HG03354 (cell line): ENCODE results near the gene NFIB.

Experiments used
- ATAC-seq: cut with Tn5 transposase; IDR thresholded peaks from one replicate; pipeline ENCODE4 v1.9.1; 2021; ENCODE audit warnings: mild to moderate bottlenecking; ENCODE audit not compliant: unreplicated experiment, poor library complexity, severe bottlenecking

The NFIB gene

DNA sequence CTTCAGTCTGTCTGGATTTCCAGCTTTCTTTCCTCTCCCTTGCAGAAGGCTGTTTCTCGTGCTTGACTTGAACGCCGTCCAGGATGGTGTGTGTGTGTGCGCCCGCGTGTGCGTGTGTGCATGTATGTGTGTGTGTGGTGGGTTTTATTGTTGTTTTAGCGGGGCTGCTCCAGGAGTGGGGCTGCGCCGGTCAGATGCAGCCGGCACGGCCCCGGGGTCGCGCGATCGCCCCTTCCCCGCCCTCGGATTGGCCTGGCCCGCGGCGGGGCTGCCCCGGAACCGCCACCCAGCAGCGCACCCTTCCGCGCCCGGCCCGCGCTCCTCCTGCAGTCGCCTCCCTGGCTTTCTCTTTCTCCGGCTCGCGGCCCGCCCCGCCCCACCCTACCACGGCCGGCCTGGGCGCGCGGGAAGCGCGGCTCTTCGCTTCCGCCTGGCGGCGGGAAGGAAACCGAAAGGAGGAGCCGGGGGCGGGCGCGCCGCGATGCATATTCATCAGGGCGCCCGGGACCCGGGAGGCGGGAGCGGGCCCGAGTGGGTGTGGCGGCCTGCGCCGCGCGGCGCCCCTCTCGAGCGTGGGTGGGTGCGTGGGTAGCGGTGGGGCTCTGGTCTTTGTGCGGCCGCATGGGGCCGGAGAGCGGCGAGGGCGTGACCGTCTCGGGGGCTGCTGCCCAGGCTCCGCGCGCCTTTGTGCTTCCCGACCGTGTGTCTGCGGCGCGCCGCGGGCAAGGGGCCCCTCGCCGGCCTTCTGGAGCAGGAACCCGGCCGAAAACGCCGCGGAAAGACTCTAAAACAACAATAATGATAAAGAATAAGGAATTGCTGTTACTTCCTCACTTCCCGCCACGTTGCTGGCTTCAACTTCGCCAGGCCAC is 8.5 kb upstream of the NFIB start:
- peak; percentile 86 for ATAC-seq

DNA sequence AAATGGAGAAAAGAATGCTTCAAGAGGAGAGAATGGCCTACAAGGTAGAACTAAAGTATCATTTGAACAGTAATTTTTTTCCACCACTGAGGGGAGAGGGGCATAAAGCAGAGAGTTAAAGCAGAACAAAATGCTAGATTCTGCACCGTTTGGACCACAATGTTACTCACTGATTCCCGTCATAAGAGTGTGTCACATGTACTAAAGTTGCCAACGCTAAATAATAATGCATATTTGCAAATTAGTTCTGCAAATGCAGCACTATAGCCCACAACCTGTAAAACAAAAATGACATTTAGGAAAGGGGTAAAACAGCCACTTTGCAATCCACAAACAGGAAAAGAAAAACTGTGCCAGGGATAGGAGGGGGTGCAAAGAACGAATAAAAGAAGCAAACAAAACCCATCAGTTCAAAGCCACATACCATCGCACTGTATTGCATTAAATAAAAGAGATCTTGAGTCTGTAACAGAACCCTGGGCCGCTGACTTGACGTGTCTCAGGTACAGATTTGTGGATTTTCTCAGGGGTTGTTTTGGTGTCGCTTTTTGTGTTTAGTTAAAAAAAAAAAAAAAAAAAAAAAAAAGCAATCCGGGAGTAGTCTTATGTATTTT is 7.7 kb upstream of the NFIB start:
- no peak for ATAC-seq

DNA sequence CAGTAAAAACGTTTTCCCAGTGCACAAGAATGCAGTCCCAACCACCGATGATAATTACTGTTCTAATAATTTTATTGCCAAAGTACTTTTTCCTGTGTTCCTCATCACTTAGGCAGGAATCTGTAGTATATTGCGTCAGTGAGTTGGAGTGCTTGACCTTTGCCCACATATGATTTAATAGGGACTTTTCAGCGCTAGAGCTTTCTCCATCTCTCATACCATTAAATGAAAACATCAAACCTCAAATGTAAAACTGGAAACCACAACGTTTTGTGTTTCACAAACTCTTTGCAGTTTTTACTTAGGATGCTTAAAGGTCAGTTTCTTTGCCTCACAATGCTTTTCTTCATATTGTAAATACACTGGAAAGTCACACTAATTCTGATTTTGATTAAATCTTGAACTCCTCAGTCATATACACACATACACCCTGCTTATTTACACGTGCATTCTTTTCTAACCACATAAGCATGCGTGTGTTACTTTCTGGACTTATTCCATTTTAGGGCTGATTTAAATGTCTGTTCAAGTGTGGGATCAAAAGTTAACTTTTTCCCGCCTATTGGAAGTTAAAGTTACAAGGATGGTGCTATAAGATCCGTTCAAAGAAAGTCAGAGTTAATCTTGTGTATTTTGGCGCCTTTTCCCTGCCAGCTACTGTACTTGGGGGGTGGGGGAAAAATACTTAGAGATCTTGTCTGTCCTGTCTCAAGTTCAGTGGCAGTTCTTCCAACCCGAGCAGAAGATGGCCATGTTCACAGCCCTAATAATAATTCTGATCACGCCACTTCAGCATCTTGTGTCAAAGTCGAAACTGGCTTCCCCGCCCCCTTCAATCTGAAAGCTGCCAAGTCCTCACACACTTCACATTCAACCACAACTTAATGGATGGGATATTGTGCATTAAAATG is 6.6 kb upstream of the NFIB start:
- no peak for ATAC-seq

DNA sequence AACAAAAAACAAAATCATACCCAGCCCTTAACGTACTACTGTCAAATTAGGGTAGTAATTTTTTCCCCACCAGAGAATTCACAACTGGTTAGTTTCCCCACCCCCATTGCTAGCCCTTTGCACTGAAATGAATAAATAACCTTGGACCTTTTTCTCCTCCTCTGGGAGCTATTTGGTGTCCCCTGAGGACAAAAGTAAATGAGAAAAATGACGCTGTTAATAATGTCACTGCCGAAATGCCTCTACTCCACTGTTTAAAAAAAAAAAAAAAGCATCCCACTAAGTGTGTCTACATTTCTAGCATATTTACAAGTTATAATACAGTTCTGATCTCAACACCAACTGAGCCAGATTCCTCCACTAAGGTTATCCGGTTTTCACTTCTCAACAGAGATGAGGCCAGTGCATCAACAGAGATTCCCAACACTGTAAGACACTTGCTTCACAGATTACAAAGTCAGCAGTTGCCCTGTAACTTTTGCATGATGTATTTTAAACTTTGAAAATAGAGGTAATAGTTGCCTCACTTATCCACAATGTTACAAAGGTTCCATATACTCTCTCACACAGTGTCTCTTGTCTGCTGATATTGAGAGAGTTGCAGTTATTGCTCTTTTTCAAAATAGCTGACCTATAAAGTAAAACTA is 5.1 kb upstream of the NFIB start:
- ATAC-seq: no peak

DNA sequence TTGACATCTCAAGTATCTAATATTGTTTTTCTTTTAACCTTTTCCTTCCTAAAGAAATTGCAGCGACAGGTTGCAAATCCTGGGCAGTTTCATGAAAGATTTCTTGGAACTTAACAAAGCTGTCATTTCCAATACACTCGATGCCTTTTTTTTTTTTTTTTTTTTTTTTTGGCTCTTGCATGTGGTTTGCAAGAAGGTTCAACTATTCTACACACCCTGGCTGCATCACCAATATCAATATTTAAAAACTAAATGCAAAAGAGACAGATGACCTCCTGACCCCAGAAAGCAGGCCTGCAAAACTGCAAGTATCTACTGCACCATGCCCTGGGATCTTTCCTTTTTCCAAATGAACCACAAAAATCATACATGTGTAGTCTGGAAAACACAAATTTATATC is 4.4 kb upstream of the NFIB start:
- no peak for ATAC-seq

DNA sequence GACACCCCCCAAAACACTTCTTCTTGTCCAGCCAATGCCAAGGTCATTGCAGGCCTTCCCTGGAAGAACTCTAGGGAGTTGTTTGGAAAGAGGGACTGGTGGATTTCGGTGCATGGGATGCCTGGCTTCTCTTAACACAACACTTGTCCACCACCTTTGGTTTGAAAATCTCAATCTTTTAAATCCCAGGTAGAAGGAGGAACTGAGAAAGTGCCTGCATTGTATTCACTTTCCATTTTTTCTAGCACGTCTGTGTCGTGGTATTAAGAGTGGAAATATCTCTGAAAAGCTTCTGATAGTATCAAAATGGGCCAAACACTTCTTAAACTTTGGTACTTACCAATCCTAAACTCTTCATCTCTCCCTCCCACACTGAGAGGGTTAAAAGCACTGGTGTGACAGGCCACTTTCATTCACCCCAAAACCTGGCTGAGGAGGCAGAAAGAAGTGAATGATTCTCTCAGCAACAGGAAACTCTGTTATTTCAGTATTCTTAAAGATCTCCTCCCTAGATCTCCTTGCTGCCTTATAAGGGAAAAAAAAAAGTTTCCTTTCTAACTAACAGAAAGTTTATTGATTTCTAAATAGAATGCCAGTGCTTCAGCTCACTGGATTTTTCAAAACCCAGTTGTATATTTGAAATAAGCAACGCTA is 3.9 kb upstream of the NFIB start:
- ATAC-seq: peak; percentile 18

DNA sequence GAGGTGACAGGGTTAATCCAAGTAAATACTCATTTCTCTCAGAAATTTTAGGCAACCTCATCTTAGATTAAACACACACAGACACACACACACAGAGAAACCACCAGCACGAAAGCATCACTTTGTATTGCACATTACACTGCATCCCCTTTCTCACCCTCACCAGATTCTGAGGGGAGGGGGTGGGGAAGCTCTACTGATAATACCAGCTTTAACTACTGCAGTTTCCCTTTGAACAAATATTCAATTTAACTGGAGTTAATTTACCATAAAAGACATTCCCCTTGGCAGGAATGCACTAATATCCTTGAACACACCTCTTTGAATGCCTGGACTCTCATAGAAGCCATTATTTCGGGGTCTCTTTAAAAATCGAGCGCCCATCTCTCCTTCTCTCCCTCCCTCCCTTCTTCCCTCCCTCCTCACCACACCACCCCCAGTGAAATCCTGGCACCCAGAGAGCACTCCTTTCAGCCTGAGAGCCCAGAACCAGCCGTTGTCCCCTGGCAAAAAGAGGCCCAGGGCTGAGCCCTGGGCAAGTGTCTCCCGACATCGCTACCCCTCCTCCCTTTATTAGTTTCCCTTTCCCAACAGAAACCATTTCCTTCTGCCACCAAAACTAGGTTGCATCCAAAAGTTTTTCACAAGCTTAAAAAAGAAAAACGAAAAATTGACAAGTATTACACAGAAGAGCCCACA is 2.8 kb upstream of the NFIB start:
- ATAC-seq: no peak

DNA sequence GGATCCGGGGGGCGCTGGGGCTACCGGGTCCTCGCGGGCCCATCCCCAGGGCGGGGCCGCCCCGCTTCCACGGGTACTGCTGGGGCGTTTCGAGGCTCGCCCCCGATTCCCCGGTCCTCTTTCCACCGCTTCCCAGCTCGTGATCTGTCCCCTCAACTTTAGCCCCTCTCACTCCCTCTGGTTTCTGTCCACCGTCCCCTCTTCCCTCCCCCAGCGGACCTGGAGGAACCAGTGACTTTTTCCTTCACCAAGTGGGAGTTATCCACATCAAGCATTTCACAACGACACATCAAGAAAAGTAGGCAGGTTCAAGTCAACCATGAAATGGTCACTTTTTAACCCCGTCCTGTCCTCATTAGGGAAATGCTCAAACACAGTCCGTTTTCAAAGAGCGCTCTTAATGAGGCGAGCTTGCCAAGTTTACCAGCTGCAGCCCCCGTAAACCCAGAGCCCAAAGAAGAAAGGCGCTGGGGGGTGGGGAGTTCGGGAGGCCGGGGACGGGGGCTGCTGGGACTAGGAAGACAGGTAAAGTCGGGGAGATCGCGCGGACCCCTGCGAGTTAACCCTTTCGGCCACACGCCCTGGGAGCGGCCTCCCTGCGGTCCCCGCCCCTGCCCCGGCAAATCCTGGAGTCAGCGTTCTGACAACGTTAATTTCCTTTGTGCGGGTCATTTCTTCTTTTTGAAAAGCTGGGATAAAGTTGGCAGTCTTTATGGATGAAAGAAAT is 2.1 kb upstream of the NFIB start:
- ATAC-seq: no peak

DNA sequence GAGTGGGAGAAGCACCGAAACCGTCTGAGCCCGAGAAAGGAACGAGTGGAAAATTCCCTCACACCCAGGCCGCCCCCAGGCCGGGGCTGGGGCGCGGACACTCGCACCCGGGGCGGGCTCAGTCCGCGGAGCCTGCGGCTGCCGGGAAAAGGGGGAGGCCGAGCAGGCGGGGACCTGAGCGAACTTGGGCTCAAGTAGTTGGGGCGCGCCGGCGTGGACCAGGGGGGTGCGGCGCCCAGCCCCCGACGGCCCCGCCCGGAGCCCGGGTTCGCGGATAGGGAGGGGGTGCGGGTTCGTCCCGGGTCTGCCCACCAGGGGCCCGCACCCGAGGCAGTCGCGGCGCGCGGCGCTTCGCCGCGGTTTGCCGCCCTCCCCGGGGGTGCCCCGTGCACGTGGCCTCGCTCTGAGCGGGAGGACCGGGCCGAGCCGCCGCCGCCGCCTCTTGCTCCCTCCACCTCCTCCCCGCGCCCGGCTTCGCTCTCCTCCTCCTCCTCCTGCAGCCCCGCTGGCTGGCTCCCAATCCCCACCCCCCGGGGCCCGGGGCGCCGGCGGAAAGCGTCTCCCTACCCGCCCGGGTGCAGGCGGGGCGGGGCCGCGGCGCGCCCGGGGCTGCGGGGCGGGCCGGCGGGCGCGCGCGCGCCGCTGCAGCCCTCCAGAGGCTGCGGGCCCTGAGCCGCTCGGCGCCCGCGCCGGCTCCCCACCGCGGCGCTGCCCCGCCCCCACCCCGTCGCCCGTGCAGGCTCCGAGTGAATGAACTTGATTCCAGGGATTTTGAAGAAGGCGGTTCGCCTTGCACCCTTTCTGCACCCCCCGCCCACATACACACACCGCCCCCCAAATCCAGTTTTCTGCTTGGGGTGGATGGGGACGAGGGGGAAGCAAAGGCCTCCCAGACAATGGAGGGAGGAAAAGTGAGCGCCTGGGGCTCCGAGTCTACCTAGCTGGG is 1.3 kb upstream of the NFIB start:
- peak; percentile 35 for ATAC-seq

DNA sequence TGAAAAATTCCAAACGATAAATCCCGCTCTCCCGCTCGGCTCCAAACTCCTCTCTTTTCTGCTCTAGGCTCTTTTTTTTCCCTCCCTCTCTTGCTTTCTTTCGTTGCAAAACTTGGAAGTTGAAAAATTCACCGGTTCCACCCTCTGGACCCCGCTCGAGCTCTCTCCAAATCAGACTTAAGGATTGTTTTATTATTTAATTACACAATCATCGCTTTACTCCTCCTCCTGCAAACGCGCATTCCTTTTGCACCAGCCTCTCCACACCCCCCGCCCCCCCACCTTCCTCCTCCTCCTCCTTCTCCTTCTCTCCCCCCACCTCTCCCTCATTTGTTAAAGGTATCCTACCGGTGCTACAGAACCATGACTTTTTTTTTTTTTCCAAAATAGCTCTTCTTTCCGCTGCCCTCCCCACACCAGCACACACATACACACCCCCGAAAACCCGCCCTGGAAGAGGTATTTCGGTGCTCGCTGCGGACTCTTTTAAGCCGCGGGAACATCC is 535 bp upstream of the NFIB start:
- ATAC-seq: peak; percentile 2

DNA sequence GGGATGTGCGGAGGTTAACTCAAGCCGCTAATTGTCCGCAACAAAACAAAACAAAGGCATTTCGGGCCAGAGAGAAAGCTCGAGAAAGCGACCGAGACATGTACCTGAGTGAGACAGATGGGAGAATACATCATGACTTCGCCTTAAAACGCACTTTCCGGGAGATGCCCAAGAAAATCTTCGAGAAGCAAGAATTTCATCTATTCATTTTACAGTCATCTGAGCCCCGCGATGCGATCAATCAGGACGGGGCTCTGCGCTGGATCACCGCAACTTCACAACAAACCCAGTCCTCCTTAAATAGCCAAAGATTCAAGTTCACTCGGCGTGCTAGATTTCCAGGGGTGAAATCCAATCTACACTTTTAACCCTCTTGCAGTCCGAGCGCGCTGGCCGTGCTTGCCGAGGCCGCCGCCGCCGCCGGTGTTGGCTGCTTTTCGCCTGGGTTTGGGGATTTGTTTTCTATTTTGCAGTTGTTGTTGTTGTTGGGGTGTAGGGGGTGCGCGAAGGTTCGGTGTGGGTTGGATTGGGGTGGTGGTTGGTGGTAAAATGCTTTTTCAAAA is 482 bp downstream of the NFIB start:
- no peak for ATAC-seq

DNA sequence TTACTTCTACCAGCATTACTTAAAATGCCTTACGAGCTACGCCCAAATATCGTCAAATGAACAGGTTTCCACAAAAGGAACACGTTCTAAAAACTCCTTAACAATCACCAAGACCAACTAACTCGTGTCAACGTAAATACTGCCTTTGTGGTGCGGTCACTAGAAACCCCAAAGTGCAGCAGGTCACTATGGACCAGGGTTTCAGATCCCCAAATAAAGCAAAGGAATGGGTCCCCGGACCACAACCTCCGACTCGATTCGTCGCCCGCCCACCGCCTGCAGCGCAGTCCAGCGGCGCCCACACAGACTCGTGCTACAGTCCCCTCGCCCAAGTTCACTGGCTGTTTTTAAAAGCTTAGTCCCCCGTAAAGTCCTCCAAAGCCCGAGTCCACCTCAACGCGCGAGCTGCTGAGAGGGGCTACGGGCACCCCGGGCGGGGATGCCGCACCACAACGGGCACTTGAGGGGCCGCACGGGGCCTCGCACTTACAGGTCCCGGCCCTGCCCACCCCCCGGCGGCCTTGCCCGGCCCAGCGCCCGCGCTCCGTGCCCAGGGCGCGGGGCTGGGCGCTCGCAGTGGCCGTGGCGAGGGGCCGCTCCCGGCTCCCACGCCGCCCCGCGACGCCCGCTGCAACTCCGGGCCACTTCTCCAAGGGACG is 1.1 kb downstream of the NFIB start:
- ATAC-seq: no peak

DNA sequence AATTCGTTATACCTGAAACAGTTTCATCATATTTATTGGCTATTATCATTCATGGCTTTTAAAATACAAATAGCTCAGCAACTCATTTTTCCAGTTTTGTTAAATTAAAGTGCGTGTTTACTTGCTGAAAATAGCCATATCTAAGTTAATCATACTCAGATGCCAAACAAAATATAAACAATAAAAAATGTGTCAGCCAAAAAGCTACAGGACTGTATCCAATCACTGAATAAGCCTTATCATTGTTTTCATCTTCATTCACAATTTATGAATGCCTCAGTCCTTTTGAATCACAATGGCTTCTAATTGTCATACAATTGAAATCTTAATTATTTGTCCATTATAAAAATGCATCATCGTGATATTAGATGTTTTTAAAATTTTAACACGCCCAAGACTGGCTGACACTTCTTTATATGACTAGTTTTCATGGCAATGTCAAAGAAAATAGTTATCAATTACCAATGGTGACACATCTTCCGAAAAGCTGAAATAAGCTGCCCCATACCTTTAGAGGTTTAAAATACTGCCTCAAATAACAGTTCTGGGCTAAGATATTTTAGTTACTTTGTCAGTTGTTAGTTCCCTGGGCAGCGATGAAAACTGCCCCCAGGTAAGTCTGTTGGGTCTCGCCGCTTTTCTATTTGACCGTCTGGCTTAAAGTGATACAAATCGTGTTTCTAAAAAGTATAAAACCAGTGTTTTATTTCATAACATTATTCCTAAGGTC is 1.8 kb downstream of the NFIB start:
- ATAC-seq: no peak

DNA sequence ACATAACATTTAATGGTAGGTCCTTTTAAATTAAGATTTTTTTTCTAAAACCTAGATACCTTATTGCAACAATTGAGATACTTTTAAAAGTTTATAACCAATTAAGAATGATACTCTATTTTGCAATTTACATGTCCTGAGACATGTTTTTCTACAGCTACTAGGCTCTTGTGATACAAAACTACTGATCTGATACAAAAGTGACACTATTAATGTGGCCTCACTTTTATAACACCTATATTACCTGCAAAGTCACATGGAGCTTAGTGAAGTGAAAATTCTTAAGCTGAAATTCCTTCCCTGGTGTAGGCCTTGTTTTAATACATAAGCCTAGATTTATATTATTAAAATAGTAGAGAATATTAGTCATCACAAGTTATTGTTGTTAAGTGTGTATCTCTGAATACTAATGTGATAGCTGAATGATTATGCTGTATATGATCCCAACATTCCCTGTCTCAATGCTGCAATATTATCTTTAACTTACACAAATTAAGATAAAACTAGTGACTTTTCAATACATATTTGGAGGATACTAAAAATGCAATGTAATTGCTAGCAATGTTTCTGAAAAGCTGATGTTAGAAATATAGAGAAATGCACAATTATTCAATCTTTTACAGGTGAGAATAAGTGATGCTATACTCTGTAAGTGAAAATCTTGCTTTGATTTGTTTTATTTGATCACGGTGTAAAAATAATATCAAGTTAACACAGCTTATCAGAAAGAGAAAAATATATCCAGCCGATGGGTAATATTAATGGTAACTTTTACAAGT is 2.6 kb downstream of the NFIB start:
- ATAC-seq: no peak

DNA sequence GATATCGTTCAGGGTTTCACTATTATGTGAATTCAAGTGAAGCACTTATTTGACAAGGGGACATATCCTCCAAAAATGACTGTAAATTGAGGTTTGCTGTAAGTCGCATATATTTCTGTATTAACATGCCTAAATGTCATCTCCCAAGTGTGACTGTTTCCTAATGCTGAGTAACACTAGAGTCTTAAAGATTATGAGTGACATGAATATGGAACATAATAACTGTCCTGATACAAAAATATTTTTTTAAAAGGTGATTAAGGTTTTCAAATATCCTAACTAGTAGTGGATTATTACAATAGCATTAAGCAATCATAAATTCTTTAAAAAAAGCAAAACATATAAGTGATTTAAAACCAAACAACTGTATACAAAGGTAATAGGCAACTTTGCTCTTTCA is 3.6 kb downstream of the NFIB start:
- ATAC-seq: no peak
